B cell (primary cell): ENCODE measurements around the gene MAP6.

Source experiments
- CTCF ChIP-seq: fragments of 200-600 bp; IDR thresholded peaks from one replicate; pipeline ENCODE4 v1.8.0; 2022; ENCODE audit warnings: antibody characterized with exemption, mild to moderate bottlenecking
- EZH2 ChIP-seq: IDR thresholded peaks from 2 replicates; pipeline ENCODE4 v1.6.1; 2012; ENCODE audit warnings: borderline replicate concordance, low read depth, mild to moderate bottlenecking, moderate library complexity, low read length; ENCODE audit not compliant: insufficient read depth, poor library complexity, severe bottlenecking

- TF ChIP-seq CTCF (no peak), EZH2 (no peak)
Measured at GRCh38 chr11:75557666-75558494, 111.0 kb downstream of the MAP6 start.
